ENCODE measurements around the gene ZNF747.

Gene ZNF747

GRCh38 chr16:30519120-30520049 lies 15.3 kb downstream of the ZNF747 start:
- no peak for DNase-seq (ENCODE audit: low read depth, low spot score)

- DNase-seq (ENCODE audit: low read depth, low spot score): no peak
Measured at GRCh38 chr16:30518552-30518951, 16.1 kb downstream of the ZNF747 start.

GRCh38 chr16:30515275-30515674 lies 19.4 kb downstream of the ZNF747 start:
- DNase-seq (ENCODE audit: low read depth, low spot score): no peak

- DNase-seq (ENCODE audit: low read depth, low spot score): no peak
Measured at GRCh38 chr16:30511509-30511908, 23.1 kb downstream of the ZNF747 start.

DNA sequence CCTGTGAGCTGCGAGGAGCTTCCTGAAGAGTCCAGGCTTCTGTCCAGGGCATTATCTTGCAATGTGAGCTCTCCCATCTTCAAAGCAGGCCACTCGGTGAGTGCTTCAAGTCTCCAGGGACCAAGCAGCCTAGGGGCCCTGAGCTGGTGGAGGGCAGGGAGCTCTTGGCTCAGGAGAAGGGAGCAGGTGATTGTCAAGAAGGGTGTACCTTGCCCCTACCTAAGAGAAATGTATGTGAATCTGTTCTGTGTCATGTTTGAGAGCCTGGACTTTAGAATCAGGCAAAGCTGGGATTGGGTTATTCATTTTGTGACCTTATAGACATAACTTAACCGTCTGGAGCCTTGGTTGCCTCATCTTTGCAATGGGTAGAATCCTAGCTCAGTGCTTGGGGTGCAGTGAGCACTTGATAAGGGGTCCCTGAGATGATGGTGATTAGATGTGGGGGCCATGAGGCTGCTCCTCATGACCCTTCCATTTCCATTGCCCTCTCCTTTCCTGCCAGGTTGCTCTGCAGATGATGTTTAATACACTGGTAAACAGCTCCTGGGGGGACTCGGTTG lies 24.2 kb downstream of the ZNF747 start:
- DNase-seq (ENCODE audit: low read depth, low spot score): no peak

DNA sequence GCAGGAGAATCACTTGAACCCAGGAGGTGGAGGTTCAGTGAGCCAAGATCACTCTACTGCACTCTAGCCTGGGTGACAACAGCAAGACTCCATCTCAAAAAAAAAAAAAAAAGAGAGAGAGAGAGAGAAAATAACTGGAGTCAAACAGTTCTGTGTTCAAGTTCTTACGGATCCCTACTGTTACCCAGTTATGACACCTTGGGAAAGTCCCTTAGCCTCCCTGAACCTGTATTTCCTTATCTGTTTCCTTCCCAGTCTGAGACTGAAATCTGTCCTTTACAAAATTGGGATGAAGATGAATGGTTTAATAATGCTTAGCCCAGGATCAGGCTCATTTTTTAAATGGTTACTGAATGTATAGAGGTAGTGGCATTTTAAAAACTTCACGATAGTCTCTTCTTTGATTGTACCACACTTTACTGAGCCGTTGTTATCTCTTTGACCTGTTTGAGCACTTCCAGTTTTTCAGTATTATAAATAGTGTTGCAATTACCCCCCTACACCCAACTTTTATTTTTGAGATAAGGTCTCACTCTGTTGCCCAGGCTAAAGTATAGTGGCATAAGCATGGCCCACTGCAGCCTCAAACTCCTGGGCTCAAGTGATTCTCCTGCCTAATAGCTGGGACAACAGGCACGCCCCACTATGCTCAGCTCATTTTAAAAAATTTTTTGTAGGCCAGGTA lies 25.4 kb downstream of the ZNF747 start:
- no peak for DNase-seq (ENCODE audit: low read depth, low spot score)

- DNase-seq (ENCODE audit: low read depth, low spot score): no peak
Measured at GRCh38 chr16:30503403-30504296, 31.0 kb downstream of the ZNF747 start.

- DNase-seq (ENCODE audit: low read depth, low spot score): no peak
Measured at GRCh38 chr16:30499284-30499683, 35.4 kb downstream of the ZNF747 start.

DNA sequence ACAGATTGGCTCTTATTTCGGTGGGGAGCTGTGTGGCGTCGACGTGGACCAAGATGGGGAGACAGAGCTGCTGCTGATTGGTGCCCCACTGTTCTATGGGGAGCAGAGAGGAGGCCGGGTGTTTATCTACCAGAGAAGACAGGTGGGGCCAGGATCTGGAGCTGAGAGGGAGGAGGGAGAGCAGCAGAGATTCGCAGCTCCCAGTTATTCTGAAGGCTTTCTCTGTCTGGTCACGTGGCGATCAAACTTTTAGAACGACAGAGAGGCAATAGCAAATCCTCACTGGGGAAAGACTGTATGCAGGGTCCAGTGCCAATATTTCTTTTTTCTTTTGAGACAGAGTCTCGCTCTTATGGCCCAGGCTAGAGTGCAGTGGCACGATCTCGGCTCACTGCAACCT lies 39.9 kb downstream of the ZNF747 start:
- DNase-seq (ENCODE audit: low read depth, low spot score): no peak

DNA sequence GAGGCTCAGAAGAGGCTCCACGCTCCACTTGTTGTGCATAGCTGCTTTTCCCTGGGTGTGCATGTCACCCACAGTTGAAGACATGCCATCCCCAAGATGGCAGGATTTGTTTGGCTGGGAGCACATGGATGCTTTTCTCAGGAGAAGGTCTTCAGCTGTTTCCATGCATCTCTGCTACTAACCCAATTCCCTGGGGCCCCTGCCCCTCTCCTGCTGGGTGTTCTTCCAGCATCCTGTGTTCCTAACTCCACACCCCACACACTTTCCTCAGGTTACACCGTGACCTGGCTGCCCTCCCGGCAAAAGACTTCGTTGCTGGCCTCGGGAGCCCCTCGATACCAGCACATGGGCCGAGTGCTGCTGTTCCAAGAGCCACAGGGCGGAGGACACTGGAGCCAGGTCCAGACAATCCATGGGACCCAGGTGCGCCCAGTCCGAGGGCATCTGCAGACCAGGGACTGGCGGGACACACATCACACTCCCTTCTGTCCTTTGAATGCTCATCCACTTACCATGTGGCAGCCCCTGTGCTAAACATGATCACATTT lies 40.6 kb downstream of the ZNF747 start:
- DNase-seq (ENCODE audit: low read depth, low spot score): no peak

- peak; percentile 63 for DNase-seq (ENCODE audit: low read depth, low spot score)
Measured at GRCh38 chr16:30491744-30492308, 42.8 kb downstream of the ZNF747 start.

GRCh38 chr16:30491229-30491628 lies 43.4 kb downstream of the ZNF747 start:
- DNase-seq (ENCODE audit: low read depth, low spot score): no peak

GRCh38 chr16:30490210-30490609 lies 44.4 kb downstream of the ZNF747 start:
- no peak for DNase-seq (ENCODE audit: low read depth, low spot score)

DNA sequence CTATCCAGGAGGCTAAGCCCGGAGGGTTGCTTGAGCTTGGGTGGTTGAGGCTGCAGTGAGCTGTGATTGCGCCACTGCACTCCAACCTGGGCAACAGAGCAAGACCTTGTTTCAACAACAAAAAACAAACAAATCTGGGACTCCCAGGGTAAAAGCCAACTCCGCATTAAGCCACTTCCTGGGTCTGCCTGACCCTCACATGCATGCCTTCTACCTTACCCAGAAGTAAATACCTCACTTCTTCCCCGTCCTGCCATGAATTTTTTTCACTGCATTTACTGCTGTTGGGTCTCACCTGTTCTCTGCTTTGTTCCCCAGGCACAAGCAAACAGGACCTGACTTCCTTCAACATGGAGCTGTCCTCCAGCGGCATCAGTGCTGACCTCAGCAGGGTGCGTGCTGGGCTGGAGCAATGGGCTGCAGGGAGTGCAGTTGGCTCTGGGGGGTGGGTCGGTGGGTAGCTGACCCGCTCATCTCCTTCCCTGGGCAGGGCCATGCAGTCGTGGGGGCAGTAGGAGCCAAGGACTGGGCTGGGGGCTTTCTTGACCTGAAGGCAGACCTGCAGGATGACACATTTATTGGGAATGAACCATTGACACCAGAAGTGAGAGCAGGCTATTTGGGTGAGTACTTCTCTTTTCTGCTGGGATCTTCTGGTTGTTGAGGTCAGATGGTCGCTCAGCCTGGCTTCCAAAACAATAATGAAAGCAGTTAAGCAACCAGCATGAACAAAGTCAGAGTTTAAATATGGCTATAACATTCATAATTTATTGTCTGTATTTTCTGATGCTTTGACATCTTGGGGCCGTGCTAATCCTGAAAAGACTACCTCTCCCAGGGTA lies 45.7 kb downstream of the ZNF747 start:
- DNase-seq (ENCODE audit: low read depth, low spot score): no peak

DNA sequence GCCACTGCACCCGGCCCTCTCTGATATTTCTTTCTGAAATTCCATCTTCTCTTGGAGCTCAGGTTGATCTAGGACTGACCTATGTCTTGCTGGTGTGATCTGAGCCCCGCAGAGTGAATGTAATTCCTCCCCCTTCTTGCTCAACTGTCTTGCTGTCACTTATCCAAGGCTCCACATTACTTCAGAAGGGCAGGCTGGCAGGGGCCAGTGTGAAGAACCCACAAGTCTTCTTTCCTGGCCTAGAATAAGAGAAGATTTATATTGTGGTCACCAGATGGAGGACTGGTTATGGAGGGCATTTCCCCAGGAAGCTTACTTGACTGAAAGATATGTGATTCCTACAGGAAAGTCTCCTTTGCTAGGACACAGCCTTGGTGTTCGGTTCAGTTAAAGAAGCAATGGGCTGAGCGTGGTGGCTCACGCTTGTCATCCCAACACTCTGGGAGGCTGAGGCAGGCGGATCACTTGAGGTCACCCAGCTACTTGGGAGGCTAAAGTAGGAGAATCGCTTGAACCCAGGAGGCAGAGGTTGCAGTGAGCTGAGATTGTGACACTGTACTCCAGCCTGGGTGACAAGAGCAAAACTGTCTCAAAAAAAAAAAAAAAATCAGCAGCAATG lies 48.7 kb downstream of the ZNF747 start:
- DNase-seq (ENCODE audit: low read depth, low spot score): no peak

- DNase-seq (ENCODE audit: low read depth, low spot score): peak; percentile 7
Measured at GRCh38 chr16:30484887-30485286, 49.8 kb downstream of the ZNF747 start.

GRCh38 chr16:30482366-30482765 lies 52.3 kb downstream of the ZNF747 start:
- no peak for DNase-seq (ENCODE audit: low read depth, low spot score)

- DNase-seq (ENCODE audit: low read depth, low spot score): no peak
Measured at GRCh38 chr16:30481381-30481780, 53.3 kb downstream of the ZNF747 start.
